Endothelial cell (in vitro differentiated cells): ENCODE measurements around the gene ST3GAL5. TPM values are rescaled to one million over a fixed set of nuclear protein-coding genes. Genes with fewer than 3 reads are reported as not detected.

Source experiments
- DNase-seq: peaks from one replicate; pipeline ENCODE4 v3.0.0; 2021; ENCODE audit warnings: low spot score
- H3K27ac Mint-ChIP-seq: one replicate; pipeline ENCODE4 v1.8.0; 2021; ENCODE audit warnings: mixed read lengths, inconsistent platforms; ENCODE audit not compliant: unreplicated experiment
- H3K27me3 Mint-ChIP-seq: one replicate; pipeline ENCODE4 v1.8.0; 2021; ENCODE audit warnings: mild to moderate bottlenecking, moderate library complexity, mixed read lengths, inconsistent platforms; ENCODE audit not compliant: unreplicated experiment
- H3K36me3 Mint-ChIP-seq: one replicate; pipeline ENCODE4 v1.8.0; 2021; ENCODE audit warnings: mild to moderate bottlenecking, low read depth, mixed read lengths, inconsistent platforms; ENCODE audit not compliant: unreplicated experiment
- H3K4me1 Mint-ChIP-seq: one replicate; pipeline ENCODE4 v1.8.0; 2021; ENCODE audit warnings: mild to moderate bottlenecking, mixed read lengths, inconsistent platforms; ENCODE audit not compliant: unreplicated experiment
- H3K4me3 Mint-ChIP-seq: one replicate; pipeline ENCODE4 v1.8.0; 2021; ENCODE audit warnings: mild to moderate bottlenecking, mixed read lengths, inconsistent platforms; ENCODE audit not compliant: unreplicated experiment
- H3K9me3 Mint-ChIP-seq: one replicate; pipeline ENCODE4 v1.8.0; 2021; ENCODE audit warnings: mixed read lengths, inconsistent platforms; ENCODE audit not compliant: unreplicated experiment
- CTCF ChIP-seq: fragments of 200-600 bp; sonication (generic); IDR thresholded peaks from one replicate; pipeline ENCODE4 v1.5.0; 2021; ENCODE audit warnings: antibody characterized with exemption; ENCODE audit not compliant: unreplicated experiment
- total RNA-seq: library from RNA; stranded (reverse); fragmentation: NEBNext Ultra II Directional; extraction: Animal tissue kit (Norgen Biotek cat#: 25700); gene quantifications from one replicate; pipeline ENCODE4 v1.2.1, GENCODE V29; 2021; ENCODE audit not compliant: unreplicated experiment

Gene ST3GAL5
- total RNA-seq, 1 donor from 2014 or later, result 49.8 TPM

GRCh38 chr2:85787282-85787980, 101.4 kb downstream of the ST3GAL5 start:
- H3K27ac Mint-ChIP-seq, result no peak overlapping the region
- H3K4me1 Mint-ChIP-seq, result peaks cover 9% of the 10 kb centered on the region
- no peaks in the 10 kb centered on the region for H3K9me3 Mint-ChIP-seq

More at GRCh38 chr2:85787282-85787980, 101.4 kb downstream of the ST3GAL5 start:
- no peak for TF ChIP-seq CTCF
- Mint-ChIP-seq H3K36me3 (no peaks in the 10 kb centered on the region), H3K4me3 (no peak overlapping the region), H3K27me3 (peaks cover 18% of the 10 kb centered on the region)
- no peak for DNase-seq

Other genes with a start within 250 kb of the ST3GAL5 start
- not detected for gene SFTPB, start 220.8 kb downstream of the ST3GAL5 start, total RNA-seq
- not detected for gene GNLY, start 194.6 kb downstream of the ST3GAL5 start, total RNA-seq
- gene ATOH8, start 135.0 kb downstream of the ST3GAL5 start, total RNA-seq, result 1.8 TPM
- 30.4 TPM for gene POLR1A, start 216.9 kb upstream of the ST3GAL5 start, total RNA-seq
- 80.9 TPM for gene PTCD3, start 217.2 kb upstream of the ST3GAL5 start, total RNA-seq